Thoracic aorta (tissue), 2 donors: ENCODE data around the gene PYM1. TPM values are rescaled to one million over a fixed set of nuclear protein-coding genes. Genes with fewer than 3 reads are reported as not detected.
A peak's percentile ranks its signal among the peaks of the same experiment; 100 is the strongest.
"Not testable (repeated sequence)": the region's sequence is repeated elsewhere in the genome, so short reads cannot be mapped to it uniquely, and the experiment has no call there.

Source experiments
- ATAC-seq: fragments of 150-250 bp; one replicate; pipeline ENCODE4 v1.8.0; 2017; ENCODE audit warnings: low read depth; ENCODE audit not compliant: insufficient number of reproducible peaks, low FRiP score
- DNase-seq: peaks from one replicate; pipeline ENCODE4 v3.0.0-alpha.2; 2020; ENCODE audit warnings: low spot score
- H3K27ac ChIP-seq, 2 donors: fragments of 200-600 bp; sonication (generic); 1 replicate in 1 of 2; 2 replicates in 1 of 2; pipeline ENCODE4 v1.5.1; 2016; ENCODE audit warnings: mild to moderate bottlenecking in 2 of 2, moderate library complexity in 2 of 2
- H3K27me3 ChIP-seq: fragments of 200-600 bp; sonication (generic); replicated peaks from 2 replicates; pipeline ENCODE4 v1.6.0; 2016; ENCODE audit warnings: mild to moderate bottlenecking; ENCODE audit not compliant: insufficient read depth
- H3K36me3 ChIP-seq: fragments of 200-600 bp; sonication (generic); one replicate; pipeline ENCODE4 v1.5.1; 2016
- H3K4me1 ChIP-seq, 2 donors: fragments of 200-600 bp; sonication (generic); 1 replicate in 1 of 2; 2 replicates in 1 of 2; pipeline versions ENCODE4 v1.5.1 to v1.6.0; 2016; ENCODE audit warnings: low read depth in 2 of 2, mild to moderate bottlenecking in 1 of 2; ENCODE audit not compliant: control insufficient read depth in 1 of 2
- H3K4me3 ChIP-seq: fragments of 200-600 bp; sonication (generic); 2 replicates; pipeline ENCODE4 v1.5.1; 2016; ENCODE audit warnings: mild to moderate bottlenecking
- H3K9me3 ChIP-seq: fragments of 200-600 bp; sonication (generic); 2 replicates; pipeline ENCODE4 v1.5.1; 2016
- CTCF ChIP-seq: fragments of 200-600 bp; sonication (generic); IDR thresholded peaks from one replicate; pipeline ENCODE4 v1.5.1; 2019; ENCODE audit warnings: antibody characterized with exemption
- total RNA-seq, 2 donors: library from RNA; depleted of rRNA; stranded (reverse); fragments of >200 nt; gene quantifications; one replicate each; pipeline versions ENCODE4 v1.1.0 to v1.2.3, GENCODE V29; 2016

PYM1 gene
- total RNA-seq, 2 donors from 2014 or later: 19.0 to 31.6 TPM

- Histone ChIP-seq H3K4me1 (peaks cover 27 to 59% of the 10 kb centered on the region in 2 donors), H3K27ac (peak overlapping the region in 1 of 2 donors; percentile 93)
- no peak for TF ChIP-seq CTCF
Measured at GRCh38 chr12:55929306-55929791, 1.7 kb upstream of the PYM1 start.

GRCh38 chr12:55926738-55927587 is 731 bp downstream of the PYM1 start:
- ATAC-seq (peak; percentile 81), DNase-seq (peak; percentile 64)
- H3K4me1 ChIP-seq: peaks cover 19 to 49% of the 10 kb centered on the region in 2 donors
- peak; percentile 72 for TF ChIP-seq CTCF
- H3K27me3 ChIP-seq: no peaks in the 10 kb centered on the region
- no peaks in the 10 kb centered on the region for H3K9me3 ChIP-seq
- H3K4me3 ChIP-seq: peak overlapping the region; percentile 81
- no peaks in the 10 kb centered on the region for H3K36me3 ChIP-seq
- H3K27ac ChIP-seq: peak overlapping the region; percentile 84 to 93

More at GRCh38 chr12:55929306-55929791, 1.7 kb upstream of the PYM1 start:
- no peak for ATAC-seq
- no peak for DNase-seq
- Histone ChIP-seq H3K36me3 (no peaks in the 10 kb centered on the region), H3K27me3 (no peaks in the 10 kb centered on the region), H3K4me3 (no peak overlapping the region), H3K9me3 (no peaks in the 10 kb centered on the region)

GRCh38 chr12:55925870-55926737 is 1.6 kb downstream of the PYM1 start:
- Histone ChIP-seq H3K36me3 (no peaks in the 10 kb centered on the region), H3K27ac (peak overlapping the region; percentile 84 to 93), H3K4me3 (peak overlapping the region; percentile 81), H3K4me1 (peaks cover 22 to 53% of the 10 kb centered on the region in 2 donors), H3K9me3 (no peaks in the 10 kb centered on the region), H3K27me3 (no peaks in the 10 kb centered on the region)
- DNase-seq (no peak), ATAC-seq (no peak)
- TF ChIP-seq CTCF: no peak

GRCh38 chr12:55925371-55925770 is 2.3 kb downstream of the PYM1 start:
- H3K9me3 ChIP-seq: no peaks in the 10 kb centered on the region
- H3K4me3 ChIP-seq: no peak overlapping the region
- DNase-seq (no peak), ATAC-seq (no peak)
- H3K36me3 ChIP-seq: no peaks in the 10 kb centered on the region
- no peaks in the 10 kb centered on the region for H3K27me3 ChIP-seq
- H3K27ac ChIP-seq: no peak overlapping the region
- no peak for TF ChIP-seq CTCF
- H3K4me1 ChIP-seq: peaks cover 25 to 53% of the 10 kb centered on the region in 2 donors

- H3K9me3 ChIP-seq, DNase-seq, ATAC-seq, H3K4me3 ChIP-seq, H3K27ac ChIP-seq, H3K27me3 ChIP-seq, H3K36me3 ChIP-seq: not testable (repeated sequence)
- H3K4me1 ChIP-seq: peaks cover 23 to 45% of the 10 kb centered on the region in 2 donors
Measured at GRCh38 chr12:55923648-55924047, 4.0 kb downstream of the PYM1 start.
